SJSA1 (cell line): ENCODE results near the gene ELAC2. TPM values are rescaled to one million over a fixed set of nuclear protein-coding genes. Genes with fewer than 3 reads are reported as not detected.

Experiments used
- DNase-seq, 2 experiments: peaks; one replicate each; pipeline ENCODE4 v3.0.0-alpha.2; 2015 to 2020; ENCODE audit warnings: low spot score in 2 of 2, low read depth in 1 of 2
- H3K27ac ChIP-seq: fragments of 250-450 bp; sonication (Bioruptor Pico); 2 replicates; pipeline ENCODE4 v1.5.1; 2020; ENCODE audit warnings: mild to moderate bottlenecking, moderate library complexity
- H3K27me3 ChIP-seq: fragments of 250-450 bp; sonication (Bioruptor Pico); replicated peaks from 2 replicates; pipeline ENCODE4 v1.5.1; 2020; ENCODE audit warnings: mild to moderate bottlenecking, moderate library complexity
- H3K36me3 ChIP-seq: fragments of 250-450 bp; sonication (Bioruptor Pico); 2 replicates; pipeline ENCODE4 v1.5.1; 2020; ENCODE audit warnings: mild to moderate bottlenecking
- H3K4me1 ChIP-seq: fragments of 250-450 bp; sonication (Bioruptor Pico); replicated peaks from 2 replicates; pipeline ENCODE4 v1.6.1; 2021; ENCODE audit warnings: mild to moderate bottlenecking
- H3K4me3 ChIP-seq: fragments of 250-450 bp; sonication (Bioruptor Pico); 2 replicates; pipeline ENCODE4 v1.5.1; 2020; ENCODE audit warnings: mild to moderate bottlenecking
- H3K9me3 ChIP-seq: fragments of 250-450 bp; sonication (Bioruptor Pico); replicated peaks from 2 replicates; pipeline ENCODE4 v1.5.1; 2020; ENCODE audit warnings: mild to moderate bottlenecking
- total RNA-seq: library from RNA; depleted of rRNA; stranded (reverse); fragments of >200 nt; shearing (Covaris generic); gene quantifications from 2 replicates; pipeline ENCODE4 v1.2.3, GENCODE V29; 2014; rRNA removed

Gene ELAC2
- total RNA-seq = 37.7 and 55.7 TPM in 2 replicates

GRCh38 chr17:13017655-13018459 is at the start of gene ELAC2:
Gene ELAC2, minus strand, starts transcription at chr17:13018027. Its CDS starts 80 bp downstream, at chr17:13017947.
- peak within 1 kb of the TSS; percentile 31 for H3K27ac ChIP-seq
- H3K4me1 ChIP-seq = no peaks in the 10 kb centered on the region
- DNase-seq = peak; percentile 96
- peak within 1 kb of the TSS; percentile 91 for H3K4me3 ChIP-seq
- H3K9me3 ChIP-seq = no peaks in the 10 kb centered on the region
- H3K36me3 ChIP-seq = peaks cover 42% of the 10 kb centered on the region
- no peaks in the 10 kb centered on the region for H3K27me3 ChIP-seq

GRCh38 chr17:13065032-13065431 is 47.2 kb upstream of the ELAC2 start:
- Histone ChIP-seq H3K36me3 (no peaks in the 10 kb centered on the region), H3K4me1 (no peaks in the 10 kb centered on the region), H3K27ac (no peak overlapping the region), H3K27me3 (no peaks in the 10 kb centered on the region), H3K4me3 (no peak overlapping the region), H3K9me3 (no peaks in the 10 kb centered on the region)
- no peak for DNase-seq

GRCh38 chr17:13055131-13055530 is 37.3 kb upstream of the ELAC2 start:
- no peak overlapping the region for H3K4me3 ChIP-seq
- no peak for DNase-seq
- no peaks in the 10 kb centered on the region for H3K9me3 ChIP-seq
- no peaks in the 10 kb centered on the region for H3K36me3 ChIP-seq
- H3K27ac ChIP-seq = no peak overlapping the region
- H3K27me3 ChIP-seq = no peaks in the 10 kb centered on the region
- H3K4me1 ChIP-seq = no peaks in the 10 kb centered on the region

GRCh38 chr17:13054666-13055065 is 36.8 kb upstream of the ELAC2 start:
- Histone ChIP-seq H3K27me3 (no peaks in the 10 kb centered on the region), H3K4me1 (no peaks in the 10 kb centered on the region), H3K9me3 (no peaks in the 10 kb centered on the region), H3K4me3 (no peak overlapping the region), H3K27ac (no peak overlapping the region), H3K36me3 (no peaks in the 10 kb centered on the region)
- no peak for DNase-seq

GRCh38 chr17:13051915-13052314 is 34.1 kb upstream of the ELAC2 start:
- DNase-seq = no peak
- no peak overlapping the region for H3K4me3 ChIP-seq
- H3K36me3 ChIP-seq = no peaks in the 10 kb centered on the region
- no peaks in the 10 kb centered on the region for H3K4me1 ChIP-seq
- H3K9me3 ChIP-seq = no peaks in the 10 kb centered on the region
- no peak overlapping the region for H3K27ac ChIP-seq
- H3K27me3 ChIP-seq = no peaks in the 10 kb centered on the region

- DNase-seq = no peak
- Histone ChIP-seq H3K27me3 (no peaks in the 10 kb centered on the region), H3K36me3 (no peaks in the 10 kb centered on the region), H3K9me3 (no peaks in the 10 kb centered on the region), H3K27ac (no peak overlapping the region), H3K4me3 (no peak overlapping the region), H3K4me1 (no peaks in the 10 kb centered on the region)
Measured at GRCh38 chr17:13047011-13047606, 29.3 kb upstream of the ELAC2 start.

GRCh38 chr17:13046361-13046760 is 28.5 kb upstream of the ELAC2 start:
- Histone ChIP-seq H3K4me1 (0 out of 2 replicates have a peak, but pooled peaks cover 4% of the 10 kb centered on the region), H3K27me3 (no peaks in the 10 kb centered on the region), H3K36me3 (no peaks in the 10 kb centered on the region), H3K27ac (no peak overlapping the region), H3K9me3 (no peaks in the 10 kb centered on the region), H3K4me3 (no peak overlapping the region)
- no peak for DNase-seq

GRCh38 chr17:13044572-13045065 is 26.8 kb upstream of the ELAC2 start:
- no peak for DNase-seq
- Histone ChIP-seq H3K4me1 (0 out of 2 replicates have a peak, but pooled peaks cover 5% of the 10 kb centered on the region), H3K4me3 (no peak overlapping the region), H3K27ac (no peak overlapping the region), H3K9me3 (no peaks in the 10 kb centered on the region), H3K36me3 (no peaks in the 10 kb centered on the region), H3K27me3 (no peaks in the 10 kb centered on the region)

GRCh38 chr17:13038931-13039665 is 21.3 kb upstream of the ELAC2 start:
- DNase-seq = no peak
- Histone ChIP-seq H3K4me1 (0 out of 2 replicates have a peak, but pooled peaks cover 5% of the 10 kb centered on the region), H3K36me3 (no peaks in the 10 kb centered on the region), H3K27ac (no peak overlapping the region), H3K9me3 (no peaks in the 10 kb centered on the region), H3K27me3 (no peaks in the 10 kb centered on the region), H3K4me3 (no peak overlapping the region)

- Histone ChIP-seq H3K27me3 (no peaks in the 10 kb centered on the region), H3K9me3 (no peaks in the 10 kb centered on the region; the same call in 1 of the 2 replicates), H3K36me3 (no peaks in the 10 kb centered on the region), H3K27ac (no peak overlapping the region), H3K4me3 (no peak overlapping the region), H3K4me1 (0 out of 2 replicates have a peak, but pooled peaks cover 4% of the 10 kb centered on the region)
- DNase-seq = no peak
Measured at GRCh38 chr17:13036751-13037150, 18.9 kb upstream of the ELAC2 start.

- Histone ChIP-seq H3K36me3 (no peaks in the 10 kb centered on the region), H3K4me3 (no peak overlapping the region), H3K9me3 (no peaks in the 10 kb centered on the region; the same call in 1 of the 2 replicates), H3K27me3 (no peaks in the 10 kb centered on the region), H3K27ac (no peak overlapping the region), H3K4me1 (peaks cover 8% of the 10 kb centered on the region)
- DNase-seq = no peak
Measured at GRCh38 chr17:13035420-13035819, 17.6 kb upstream of the ELAC2 start.

GRCh38 chr17:13031718-13032350 is 14.0 kb upstream of the ELAC2 start:
- Histone ChIP-seq H3K4me1 (peaks cover 8% of the 10 kb centered on the region), H3K27me3 (no peaks in the 10 kb centered on the region), H3K4me3 (no peak overlapping the region), H3K27ac (no peak overlapping the region), H3K36me3 (no peaks in the 10 kb centered on the region), H3K9me3 (no peaks in the 10 kb centered on the region; the same call in 1 of the 2 replicates)
- DNase-seq = peak in 1 of 2 experiments; percentile 6
